ENCODE results near the gene DNAH14. TPM values are rescaled to one million over a fixed set of nuclear protein-coding genes. Genes with fewer than 3 reads are reported as not detected.

The DNAH14 gene
- total and polyA plus RNA-seq, 2 donors from 2014 or later = 6.6 to 25.1 TPM

DNA sequence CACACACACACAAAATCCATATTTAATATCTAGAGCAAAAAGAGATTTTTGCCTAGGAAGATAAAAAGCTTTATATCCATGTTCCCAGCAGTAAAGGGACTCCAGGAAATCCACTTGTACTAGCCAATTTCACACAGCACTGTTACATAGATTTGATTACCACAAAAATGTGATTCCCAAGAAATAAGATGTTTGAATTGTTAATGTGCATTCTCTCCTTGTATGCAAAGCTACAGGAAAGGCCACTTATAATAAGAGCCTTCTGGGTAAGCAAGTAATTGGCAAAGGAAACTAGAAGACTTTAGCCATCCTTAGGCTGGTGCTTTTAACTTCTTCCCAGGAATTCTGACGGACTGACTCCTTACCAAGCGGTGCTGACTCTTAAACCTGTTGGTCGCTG, 409.1 kb downstream of the DNAH14 start:
- intact Hi-C loops (cut with DNase I) = no loop called here
- Histone ChIP-seq H3K27me3 (ENCODE audit: control insufficient read depth, insufficient read depth, low read length) (peaks cover 3% of the 10 kb centered on the region), H3K36me3 (ENCODE audit: control insufficient read depth in 2 of 3, insufficient read depth in 3 of 3, low read length in 3 of 3) (peaks cover 0 to 2% (median 0%) of the 10 kb centered on the region in 3 donors), H3K9me3 (ENCODE audit: control insufficient read depth in 2 of 3, insufficient read depth in 1 of 3, low read length in 3 of 3) (peaks cover 0 to 2% (median 0%) of the 10 kb centered on the region in 3 donors), H3K9ac (ENCODE audit: low read length in 3 of 3) (no peak overlapping the region), H3K4me3 (ENCODE audit: low read length in 3 of 3) (no peak overlapping the region), H3K4me1 (ENCODE audit: control insufficient read depth in 2 of 3, insufficient read depth in 2 of 3, low read depth in 1 of 3, low read length in 3 of 3) (peaks cover 0 to 2% (median 0%) of the 10 kb centered on the region in 3 donors), H3K27ac (ENCODE audit: low read depth in 2 of 2, low read length in 2 of 2) (no peak overlapping the region)
- FAIRE-seq = no peak
- no peak for DNase-seq
- TF ChIP-seq, protein P1, sequence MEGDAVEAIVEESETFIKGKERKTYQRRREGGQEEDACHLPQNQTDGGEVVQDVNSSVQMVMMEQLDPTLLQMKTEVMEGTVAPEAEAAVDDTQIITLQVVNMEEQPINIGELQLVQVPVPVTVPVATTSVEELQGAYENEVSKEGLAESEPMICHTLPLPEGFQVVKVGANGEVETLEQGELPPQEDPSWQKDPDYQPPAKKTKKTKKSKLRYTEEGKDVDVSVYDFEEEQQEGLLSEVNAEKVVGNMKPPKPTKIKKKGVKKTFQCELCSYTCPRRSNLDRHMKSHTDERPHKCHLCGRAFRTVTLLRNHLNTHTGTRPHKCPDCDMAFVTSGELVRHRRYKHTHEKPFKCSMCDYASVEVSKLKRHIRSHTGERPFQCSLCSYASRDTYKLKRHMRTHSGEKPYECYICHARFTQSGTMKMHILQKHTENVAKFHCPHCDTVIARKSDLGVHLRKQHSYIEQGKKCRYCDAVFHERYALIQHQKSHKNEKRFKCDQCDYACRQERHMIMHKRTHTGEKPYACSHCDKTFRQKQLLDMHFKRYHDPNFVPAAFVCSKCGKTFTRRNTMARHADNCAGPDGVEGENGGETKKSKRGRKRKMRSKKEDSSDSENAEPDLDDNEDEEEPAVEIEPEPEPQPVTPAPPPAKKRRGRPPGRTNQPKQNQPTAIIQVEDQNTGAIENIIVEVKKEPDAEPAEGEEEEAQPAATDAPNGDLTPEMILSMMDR (IDR thresholded peaks at IDR 0.05; ENCODE audit: borderline replicate concordance, extremely low read depth, insufficient read depth) = no peak

DNA sequence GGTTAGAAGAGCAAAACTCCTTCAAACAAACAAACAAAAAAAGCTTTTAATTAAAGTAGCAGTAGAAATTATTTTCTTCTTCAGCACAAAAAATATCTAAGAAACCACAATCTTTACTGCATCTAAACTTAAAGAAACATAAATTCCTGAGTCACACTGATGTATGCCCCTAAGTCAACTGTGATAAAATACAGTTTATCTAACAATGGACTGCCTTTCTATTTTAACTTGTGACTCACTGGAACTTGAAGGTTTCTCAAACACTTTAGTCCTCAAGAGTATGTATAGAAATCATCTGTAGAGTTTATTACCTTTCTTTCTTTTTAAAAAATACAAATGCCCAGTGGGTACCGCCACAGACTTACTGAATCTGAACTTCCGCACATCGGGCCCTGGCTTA, 412.2 kb downstream of the DNAH14 start:
- Histone ChIP-seq H3K4me1 (ENCODE audit: control insufficient read depth in 2 of 3, insufficient read depth in 2 of 3, low read depth in 1 of 3, low read length in 3 of 3) (no peaks in the 10 kb centered on the region), H3K9ac (ENCODE audit: low read length in 3 of 3) (no peak overlapping the region), H3K4me3 (ENCODE audit: low read length in 3 of 3) (no peak overlapping the region), H3K36me3 (ENCODE audit: control insufficient read depth in 2 of 3, insufficient read depth in 3 of 3, low read length in 3 of 3) (no peaks in the 10 kb centered on the region), H3K9me3 (ENCODE audit: control insufficient read depth in 2 of 3, insufficient read depth in 1 of 3, low read length in 3 of 3) (no peaks in the 10 kb centered on the region), H3K27me3 (ENCODE audit: control insufficient read depth, insufficient read depth, low read length) (no peaks in the 10 kb centered on the region), H3K27ac (ENCODE audit: low read depth in 2 of 2, low read length in 2 of 2) (no peak overlapping the region)
- intact Hi-C loops (cut with DNase I) = no loop called here
- DNase-seq (no peak), FAIRE-seq (no peak)
- TF ChIP-seq, protein P1 (IDR thresholded peaks at IDR 0.05; ENCODE audit: borderline replicate concordance, extremely low read depth, insufficient read depth) = no peak

DNA sequence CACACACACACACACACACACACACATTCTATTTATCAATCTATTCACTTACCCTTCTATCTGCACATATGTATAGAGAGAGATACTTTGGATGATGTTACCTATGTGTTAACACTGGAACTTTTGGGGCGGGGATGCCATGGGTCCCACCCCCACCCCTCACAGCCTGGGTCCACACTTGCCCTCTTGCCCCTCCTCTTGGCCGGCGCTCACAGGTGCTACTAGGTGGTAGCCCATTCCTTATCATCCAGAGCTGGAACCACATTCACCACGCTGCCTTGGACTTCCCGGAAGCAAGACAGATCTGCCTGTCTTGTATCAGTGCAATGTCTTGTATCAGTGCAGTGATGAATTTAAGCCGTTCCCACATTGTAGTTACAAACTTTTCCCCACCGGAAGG, 413.2 kb downstream of the DNAH14 start:
- TF ChIP-seq, protein P1 (IDR thresholded peaks at IDR 0.05; ENCODE audit: borderline replicate concordance, extremely low read depth, insufficient read depth) = no peak
- FAIRE-seq = no peak
- intact Hi-C loops (cut with DNase I) = no loop called here

DNA sequence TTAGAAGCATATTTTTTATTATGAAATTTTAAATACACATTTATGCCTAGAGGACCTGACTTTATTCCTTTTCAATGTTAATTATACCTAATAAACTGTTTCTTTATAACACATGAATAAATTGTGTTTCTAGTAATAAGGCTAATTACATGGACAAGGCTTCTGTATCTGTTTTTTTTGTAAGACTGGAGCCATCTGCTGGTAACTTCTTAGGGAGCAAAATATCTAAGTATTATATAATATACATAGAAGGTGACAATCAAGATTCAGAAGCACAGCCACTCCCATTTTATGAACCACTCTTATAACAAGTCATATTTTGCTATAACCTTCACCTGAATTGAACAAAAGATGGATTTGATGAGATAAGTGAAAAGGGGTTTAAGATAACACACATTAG, 414.1 kb downstream of the DNAH14 start:
- Histone ChIP-seq H3K4me1 (ENCODE audit: control insufficient read depth in 2 of 3, insufficient read depth in 2 of 3, low read depth in 1 of 3, low read length in 3 of 3) (no peaks in the 10 kb centered on the region), H3K27me3 (ENCODE audit: control insufficient read depth, insufficient read depth, low read length) (no peaks in the 10 kb centered on the region), H3K9ac (ENCODE audit: low read length in 3 of 3) (no peak overlapping the region), H3K9me3 (ENCODE audit: control insufficient read depth in 2 of 3, insufficient read depth in 1 of 3, low read length in 3 of 3) (no peaks in the 10 kb centered on the region), H3K36me3 (ENCODE audit: control insufficient read depth in 2 of 3, insufficient read depth in 3 of 3, low read length in 3 of 3) (no peaks in the 10 kb centered on the region), H3K4me3 (ENCODE audit: low read length in 3 of 3) (no peak overlapping the region), H3K27ac (ENCODE audit: low read depth in 2 of 2, low read length in 2 of 2) (no peak overlapping the region)
- intact Hi-C loops (cut with DNase I) = no loop called here
- DNase-seq = no peak
- no peak for FAIRE-seq
- TF ChIP-seq, protein P1 (IDR thresholded peaks at IDR 0.05; ENCODE audit: borderline replicate concordance, extremely low read depth, insufficient read depth) = no peak

More for the DNA sequence above, 413.2 kb downstream of the DNAH14 start:
- H3K4me3 ChIP-seq (ENCODE audit: low read length in 3 of 3) = no peak overlapping the region
- H3K27ac ChIP-seq (ENCODE audit: low read depth in 2 of 2, low read length in 2 of 2) = no peak overlapping the region
- no peak for DNase-seq
- no peaks in the 10 kb centered on the region for H3K27me3 ChIP-seq (ENCODE audit: control insufficient read depth, insufficient read depth, low read length)
- H3K4me1 ChIP-seq (ENCODE audit: control insufficient read depth in 2 of 3, insufficient read depth in 2 of 3, low read depth in 1 of 3, low read length in 3 of 3) = no peaks in the 10 kb centered on the region
- H3K9me3 ChIP-seq (ENCODE audit: control insufficient read depth in 2 of 3, insufficient read depth in 1 of 3, low read length in 3 of 3) = no peaks in the 10 kb centered on the region
- no peaks in the 10 kb centered on the region for H3K36me3 ChIP-seq (ENCODE audit: control insufficient read depth in 2 of 3, insufficient read depth in 3 of 3, low read length in 3 of 3)
- H3K9ac ChIP-seq (ENCODE audit: low read length in 3 of 3) = no peak overlapping the region
